ENCODE data around the gene SPRR5. TPM values are rescaled to one million over a fixed set of nuclear protein-coding genes. Genes with fewer than 3 reads are reported as not detected.

Gene SPRR5
- total RNA-seq, 1 experiment from 2014 or later = not detected

- no peaks in the 10 kb centered on the region for H3K4me1 Mint-ChIP-seq (ENCODE audit: low read depth, unreplicated experiment)
- POLR2A ChIA-PET = no interaction called here
- Histone ChIP-seq H3K9me3 (no peaks in the 10 kb centered on the region), H3K4me1 (no peaks in the 10 kb centered on the region), H3K4me3 (ENCODE audit: low read depth, low read length) (no peak overlapping the region), H3K36me3 (ENCODE audit: control insufficient read depth, insufficient read depth, low read length) (no peaks in the 10 kb centered on the region), H3K27me3 (replicated peaks; ENCODE audit: control insufficient read depth, insufficient read depth, low read length) (peaks cover 1% of the 10 kb centered on the region)
- BruUV-seq (replicated peaks) = no TSS peak
- no peak overlapping the region for H3K27ac Mint-ChIP-seq (ENCODE audit: unreplicated experiment)
- DNase-seq = no peak
- TF ChIP-seq, protein P1, sequence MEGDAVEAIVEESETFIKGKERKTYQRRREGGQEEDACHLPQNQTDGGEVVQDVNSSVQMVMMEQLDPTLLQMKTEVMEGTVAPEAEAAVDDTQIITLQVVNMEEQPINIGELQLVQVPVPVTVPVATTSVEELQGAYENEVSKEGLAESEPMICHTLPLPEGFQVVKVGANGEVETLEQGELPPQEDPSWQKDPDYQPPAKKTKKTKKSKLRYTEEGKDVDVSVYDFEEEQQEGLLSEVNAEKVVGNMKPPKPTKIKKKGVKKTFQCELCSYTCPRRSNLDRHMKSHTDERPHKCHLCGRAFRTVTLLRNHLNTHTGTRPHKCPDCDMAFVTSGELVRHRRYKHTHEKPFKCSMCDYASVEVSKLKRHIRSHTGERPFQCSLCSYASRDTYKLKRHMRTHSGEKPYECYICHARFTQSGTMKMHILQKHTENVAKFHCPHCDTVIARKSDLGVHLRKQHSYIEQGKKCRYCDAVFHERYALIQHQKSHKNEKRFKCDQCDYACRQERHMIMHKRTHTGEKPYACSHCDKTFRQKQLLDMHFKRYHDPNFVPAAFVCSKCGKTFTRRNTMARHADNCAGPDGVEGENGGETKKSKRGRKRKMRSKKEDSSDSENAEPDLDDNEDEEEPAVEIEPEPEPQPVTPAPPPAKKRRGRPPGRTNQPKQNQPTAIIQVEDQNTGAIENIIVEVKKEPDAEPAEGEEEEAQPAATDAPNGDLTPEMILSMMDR (IDR thresholded peaks at IDR 0.05; ENCODE audit: insufficient read depth in 1 of 2, low read depth in 1 of 2, low read length in 1 of 2, severe bottlenecking in 1 of 2, unreplicated experiment in 1 of 2) = no peak
- CTCF ChIA-PET = no interaction called here
- H3K9me3 Mint-ChIP-seq (ENCODE audit: unreplicated experiment) = no peaks in the 10 kb centered on the region
- peaks cover 9% of the 10 kb centered on the region for H3K27me3 Mint-ChIP-seq (ENCODE audit: insufficient read depth, unreplicated experiment)
- H3K36me3 Mint-ChIP-seq (ENCODE audit: insufficient read depth, unreplicated experiment) = no peaks in the 10 kb centered on the region
- no peak overlapping the region for H3K4me3 Mint-ChIP-seq (ENCODE audit: unreplicated experiment)
- intact Hi-C loops (cut with micrococcal nuclease; ENCODE audit: unreplicated experiment) = no loop called here
These were observed 20.2 kb downstream of the SPRR5 start for GRCh38 chr1:152967201-152967600.

DNA sequence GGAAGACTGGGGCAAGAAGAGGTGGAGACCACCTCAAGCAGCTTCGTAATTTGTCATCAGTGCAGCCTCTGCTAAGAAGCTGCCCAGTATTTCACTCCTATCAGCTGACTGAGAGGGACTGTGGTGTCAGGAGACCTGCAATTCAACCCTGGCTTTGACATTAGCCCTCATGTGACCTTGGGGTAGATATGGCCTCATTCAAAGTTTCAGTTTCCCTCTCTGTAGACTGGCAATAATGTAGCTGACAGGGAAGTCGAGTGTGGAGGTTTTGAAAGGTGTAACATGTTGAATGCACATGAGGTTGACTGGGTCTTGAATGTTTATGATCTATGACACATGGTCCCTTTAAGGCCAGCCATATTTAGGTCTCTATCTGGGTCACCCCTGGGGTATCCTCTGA is 21.2 kb downstream of the SPRR5 start:
- TF ChIP-seq, protein P1 (IDR thresholded peaks at IDR 0.05; ENCODE audit: insufficient read depth in 1 of 2, low read depth in 1 of 2, low read length in 1 of 2, severe bottlenecking in 1 of 2, unreplicated experiment in 1 of 2) = no peak
- no peaks in the 10 kb centered on the region for H3K9me3 Mint-ChIP-seq (ENCODE audit: unreplicated experiment)
- Histone ChIP-seq H3K4me1 (no peaks in the 10 kb centered on the region), H3K27me3 (replicated peaks; ENCODE audit: control insufficient read depth, insufficient read depth, low read length) (peaks cover 1% of the 10 kb centered on the region), H3K9me3 (no peaks in the 10 kb centered on the region), H3K36me3 (ENCODE audit: control insufficient read depth, insufficient read depth, low read length) (no peaks in the 10 kb centered on the region), H3K4me3 (ENCODE audit: low read depth, low read length) (no peak overlapping the region)
- no peak for DNase-seq
- POLR2A ChIA-PET = no interaction called here
- H3K4me1 Mint-ChIP-seq (ENCODE audit: low read depth, unreplicated experiment) = no peaks in the 10 kb centered on the region
- CTCF ChIA-PET = no interaction called here
- intact Hi-C loops (cut with micrococcal nuclease; ENCODE audit: unreplicated experiment) = no loop called here
- no peaks in the 10 kb centered on the region for H3K36me3 Mint-ChIP-seq (ENCODE audit: insufficient read depth, unreplicated experiment)
- no peak overlapping the region for H3K4me3 Mint-ChIP-seq (ENCODE audit: unreplicated experiment)
- H3K27ac Mint-ChIP-seq (ENCODE audit: unreplicated experiment) = no peak overlapping the region
- BruUV-seq (replicated peaks) = no TSS peak
- H3K27me3 Mint-ChIP-seq (ENCODE audit: insufficient read depth, unreplicated experiment) = peaks cover 9% of the 10 kb centered on the region

DNA sequence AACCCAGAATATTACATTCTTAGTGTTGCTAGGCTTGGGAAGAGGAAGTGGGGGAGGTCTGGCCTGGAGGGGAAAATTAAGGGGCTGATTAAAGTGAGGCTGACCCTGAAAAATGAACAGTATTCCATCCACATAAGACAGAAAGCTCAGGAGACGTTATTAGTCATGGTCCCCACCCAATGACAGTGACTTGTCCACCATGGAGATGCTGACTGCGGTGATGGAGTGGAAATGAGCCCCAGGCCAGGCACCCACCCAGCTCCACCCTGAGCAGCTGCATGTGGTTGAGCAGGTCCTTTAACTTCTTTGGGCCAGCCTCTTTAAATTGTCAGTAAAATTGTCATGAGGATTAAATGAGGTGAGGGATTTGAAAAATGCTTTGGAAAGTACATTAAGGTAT is 22.0 kb downstream of the SPRR5 start:
- Mint-ChIP-seq H3K27ac (ENCODE audit: unreplicated experiment) (no peak overlapping the region), H3K9me3 (ENCODE audit: unreplicated experiment) (no peaks in the 10 kb centered on the region), H3K27me3 (ENCODE audit: insufficient read depth, unreplicated experiment) (peaks cover 6% of the 10 kb centered on the region), H3K4me3 (ENCODE audit: unreplicated experiment) (no peak overlapping the region), H3K36me3 (ENCODE audit: insufficient read depth, unreplicated experiment) (no peaks in the 10 kb centered on the region), H3K4me1 (ENCODE audit: low read depth, unreplicated experiment) (no peaks in the 10 kb centered on the region)
- Histone ChIP-seq H3K4me3 (ENCODE audit: low read depth, low read length) (no peak overlapping the region), H3K4me1 (no peaks in the 10 kb centered on the region), H3K36me3 (ENCODE audit: control insufficient read depth, insufficient read depth, low read length) (no peaks in the 10 kb centered on the region), H3K27me3 (replicated peaks; ENCODE audit: control insufficient read depth, insufficient read depth, low read length) (peaks cover 1% of the 10 kb centered on the region), H3K9me3 (no peaks in the 10 kb centered on the region)
- intact Hi-C loops (cut with micrococcal nuclease; ENCODE audit: unreplicated experiment) = no loop called here
- no peak for DNase-seq
- no TSS peak for BruUV-seq (replicated peaks)
- TF ChIP-seq, protein P1 (IDR thresholded peaks at IDR 0.05; ENCODE audit: insufficient read depth in 1 of 2, low read depth in 1 of 2, low read length in 1 of 2, severe bottlenecking in 1 of 2, unreplicated experiment in 1 of 2) = no peak
- CTCF ChIA-PET = no interaction called here
- POLR2A ChIA-PET = no interaction called here

Measured in Caco-2 (cell line).